Neural progenitor cell (in vitro differentiated cells): ENCODE data around the gene PPP4R3B. TPM values are rescaled to one million over a fixed set of nuclear protein-coding genes. Genes with fewer than 3 reads are reported as not detected.
A peak's percentile ranks its signal among the peaks of the same experiment; 100 is the strongest.
"Not testable (repeated sequence)": the region's sequence is repeated elsewhere in the genome, so short reads cannot be mapped to it uniquely, and the experiment has no call there.

Experiments
- DNase-seq: peaks from one replicate; pipeline ENCODE4 v3.0.0-alpha.2; 2016; ENCODE audit warnings: low spot score
- H2AFZ ChIP-seq: fragments of 200-600 bp; sonication (generic); replicated peaks from 2 replicates; pipeline ENCODE4 v1.6.1; 2016; ENCODE audit warnings: antibody characterized with exemption
- H3F3A ChIP-seq: fragments of 200-600 bp; sonication (generic); 2 replicates; pipeline ENCODE4 v1.6.1; 2016; ENCODE audit warnings: antibody characterized with exemption, low read depth
- H3K27ac ChIP-seq: fragments of 200-600 bp; sonication (generic); 2 replicates; pipeline ENCODE4 v1.5.1; 2016; ENCODE audit warnings: mild to moderate bottlenecking
- H3K27me3 ChIP-seq: fragments of 200-600 bp; sonication (generic); 2 replicates; pipeline ENCODE4 v1.6.1; 2016; ENCODE audit warnings: mild to moderate bottlenecking, moderate library complexity
- H3K36me3 ChIP-seq: fragments of 200-600 bp; sonication (generic); 2 replicates; pipeline ENCODE4 v1.5.1; 2016
- H3K4me1 ChIP-seq: fragments of 200-600 bp; sonication (generic); 2 replicates; pipeline ENCODE4 v1.6.1; 2016; ENCODE audit warnings: mixed run types
- H3K4me2 ChIP-seq: fragments of 200-600 bp; sonication (generic); 2 replicates; pipeline ENCODE4 v1.6.1; 2016
- H3K4me3 ChIP-seq: fragments of 200-600 bp; sonication (generic); 2 replicates; pipeline ENCODE4 v1.5.1; 2016
- H3K79me2 ChIP-seq: fragments of 200-600 bp; sonication (generic); 2 replicates; pipeline ENCODE4 v1.6.1; 2016; ENCODE audit warnings: low read depth
- H3K9ac ChIP-seq: fragments of 200-600 bp; sonication (generic); 2 replicates; pipeline ENCODE4 v1.6.1; 2016
- H3K9me3 ChIP-seq: fragments of 200-600 bp; sonication (generic); 2 replicates; pipeline ENCODE4 v1.5.1; 2016; ENCODE audit warnings: low read depth
- H4K20me1 ChIP-seq: fragments of 200-600 bp; sonication (generic); 2 replicates; pipeline ENCODE4 v1.6.1; 2016; ENCODE audit warnings: low read depth
- H3K27ac Mint-ChIP-seq: 3 replicates; pipeline ENCODE4 v1.8.0; 2021; ENCODE audit warnings: mixed read lengths
- H3K27me3 Mint-ChIP-seq: 2 replicates; pipeline ENCODE4 v1.8.0; 2022; ENCODE audit warnings: low read depth, mild to moderate bottlenecking, inconsistent platforms, moderate library complexity, mixed read lengths; ENCODE audit not compliant: insufficient read depth
- H3K36me3 Mint-ChIP-seq: 3 replicates; pipeline ENCODE4 v1.8.0; 2021; ENCODE audit warnings: mixed read lengths
- H3K4me1 Mint-ChIP-seq: 3 replicates; pipeline ENCODE4 v1.8.0; 2021; ENCODE audit warnings: mixed read lengths
- H3K4me3 Mint-ChIP-seq: 3 replicates; pipeline ENCODE4 v1.8.0; 2021; ENCODE audit warnings: mild to moderate bottlenecking, moderate library complexity, mixed read lengths
- H3K9me3 Mint-ChIP-seq: 3 replicates; pipeline ENCODE4 v1.8.0; 2020; ENCODE audit warnings: mixed read lengths
- EZH2 ChIP-seq: fragments of 200-600 bp; sonication (generic); IDR thresholded peaks from 2 replicates; pipeline ENCODE4 v1.6.1; 2017; ENCODE audit warnings: antibody characterized with exemption, mild to moderate bottlenecking, moderate library complexity
- EZH2phosphoT487 ChIP-seq: fragments of 200-600 bp; sonication (generic); IDR thresholded peaks from 2 replicates; pipeline ENCODE4 v1.6.1; 2017; ENCODE audit warnings: antibody characterized with exemption
- total RNA-seq: library from RNA; depleted of rRNA; stranded (reverse); fragments of >200 nt; gene quantifications from 2 replicates; pipeline ENCODE4 v1.2.3, GENCODE V29; 2015; ENCODE audit warnings: low replicate concordance
- TF ChIP-seq, protein P1 (sequence below): fragments of 200-600 bp; sonication (generic); IDR thresholded peaks from 2 replicates; pipeline ENCODE4 v1.5.1; 2017; ENCODE audit warnings: antibody characterized with exemption, mild to moderate bottlenecking

Gene PPP4R3B
- total RNA-seq, 1 donor from 2014 or later = 71.2 TPM

DNA sequence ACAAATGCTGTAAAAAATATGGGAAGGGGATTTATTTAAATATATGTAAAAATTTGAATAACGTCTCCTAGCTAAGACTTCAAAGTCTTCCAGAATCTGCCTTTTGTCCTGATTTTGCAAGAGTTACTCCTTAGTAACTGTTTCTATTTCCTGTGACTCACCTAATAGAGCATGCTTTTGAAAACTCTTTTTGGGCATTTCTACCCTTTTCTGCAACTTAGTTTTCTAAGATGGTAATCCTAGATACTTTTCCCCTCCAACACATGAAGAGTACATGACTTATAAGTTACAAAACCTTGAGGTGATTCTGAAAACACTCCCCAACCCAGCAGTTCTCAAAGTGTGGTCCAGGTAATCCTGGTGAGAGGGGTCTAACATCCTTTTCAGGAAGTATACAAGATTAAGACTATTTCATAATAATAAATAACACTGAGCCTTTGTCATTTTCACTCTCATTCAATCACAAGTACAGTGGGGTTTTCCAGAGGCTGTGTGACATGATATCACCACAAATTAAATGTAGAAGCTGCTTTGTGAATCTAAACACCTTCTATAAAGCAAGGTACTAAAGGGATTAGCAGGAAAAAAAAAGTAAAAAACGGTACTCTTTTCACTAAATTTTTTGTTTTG lies 31.9 kb downstream of the PPP4R3B start:
- Mint-ChIP-seq H3K4me1 (no peaks in the 10 kb centered on the region), H3K27me3 (no peaks in the 10 kb centered on the region), H3K36me3 (peaks cover 8% of the 10 kb centered on the region), H3K27ac (no peak overlapping the region), H3K9me3 (no peaks in the 10 kb centered on the region), H3K4me3 (no peak overlapping the region)
- TF ChIP-seq, protein P1, sequence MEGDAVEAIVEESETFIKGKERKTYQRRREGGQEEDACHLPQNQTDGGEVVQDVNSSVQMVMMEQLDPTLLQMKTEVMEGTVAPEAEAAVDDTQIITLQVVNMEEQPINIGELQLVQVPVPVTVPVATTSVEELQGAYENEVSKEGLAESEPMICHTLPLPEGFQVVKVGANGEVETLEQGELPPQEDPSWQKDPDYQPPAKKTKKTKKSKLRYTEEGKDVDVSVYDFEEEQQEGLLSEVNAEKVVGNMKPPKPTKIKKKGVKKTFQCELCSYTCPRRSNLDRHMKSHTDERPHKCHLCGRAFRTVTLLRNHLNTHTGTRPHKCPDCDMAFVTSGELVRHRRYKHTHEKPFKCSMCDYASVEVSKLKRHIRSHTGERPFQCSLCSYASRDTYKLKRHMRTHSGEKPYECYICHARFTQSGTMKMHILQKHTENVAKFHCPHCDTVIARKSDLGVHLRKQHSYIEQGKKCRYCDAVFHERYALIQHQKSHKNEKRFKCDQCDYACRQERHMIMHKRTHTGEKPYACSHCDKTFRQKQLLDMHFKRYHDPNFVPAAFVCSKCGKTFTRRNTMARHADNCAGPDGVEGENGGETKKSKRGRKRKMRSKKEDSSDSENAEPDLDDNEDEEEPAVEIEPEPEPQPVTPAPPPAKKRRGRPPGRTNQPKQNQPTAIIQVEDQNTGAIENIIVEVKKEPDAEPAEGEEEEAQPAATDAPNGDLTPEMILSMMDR = no peak
- TF ChIP-seq EZH2 = no peak
- no peak for TF ChIP-seq EZH2phosphoT487
- Histone ChIP-seq H3K36me3 (peaks cover 24% of the 10 kb centered on the region), H2AFZ (no peak overlapping the region), H3K9ac (no peak overlapping the region), H3K9me3 (no peaks in the 10 kb centered on the region), H3K79me2 (peaks cover 8% of the 10 kb centered on the region), H4K20me1 (no peaks in the 10 kb centered on the region), H3K27ac (no peak overlapping the region), H3K4me2 (no peak overlapping the region), H3K4me1 (no peaks in the 10 kb centered on the region), H3K4me3 (no peak overlapping the region), H3F3A (no peaks in the 10 kb centered on the region), H3K27me3 (no peaks in the 10 kb centered on the region)
- no peak for DNase-seq

DNA sequence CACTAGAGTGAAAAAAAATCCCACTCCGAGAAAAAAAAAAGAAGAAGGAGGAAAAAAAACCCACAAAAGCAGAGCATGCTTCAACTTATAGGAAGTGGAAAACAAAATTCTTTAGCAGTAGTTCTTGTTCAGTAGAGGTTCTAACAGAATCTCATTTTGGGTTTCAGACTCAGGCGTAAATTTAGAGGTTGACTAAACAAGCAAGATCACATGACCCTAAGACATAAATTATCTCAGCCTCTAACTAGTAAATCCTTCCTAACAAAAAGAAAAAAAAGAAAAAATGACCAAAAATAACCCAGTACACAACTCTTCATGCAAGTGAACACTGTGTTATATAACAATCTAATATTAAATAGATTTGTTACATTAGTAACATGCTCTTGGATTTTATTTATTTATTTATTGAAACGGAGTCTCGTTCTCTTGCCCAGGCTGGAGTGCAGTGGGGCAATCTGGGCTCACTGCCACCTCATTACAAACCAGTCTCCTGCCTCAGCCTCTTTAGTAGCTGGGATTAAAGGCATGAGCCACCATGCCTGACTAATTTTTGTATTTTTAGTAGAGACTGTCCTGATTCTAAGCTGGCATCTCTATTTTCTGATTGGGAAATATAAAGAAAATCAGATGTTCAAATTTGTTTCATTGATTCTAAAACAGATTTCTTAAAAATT lies 35.4 kb downstream of the PPP4R3B start:
- peaks cover 6% of the 10 kb centered on the region for H3F3A ChIP-seq
- H3K27ac ChIP-seq = no peak overlapping the region
- no peak for DNase-seq
- H3K9me3 ChIP-seq = no peaks in the 10 kb centered on the region
- H3K9me3 Mint-ChIP-seq = no peaks in the 10 kb centered on the region
- no peak overlapping the region for H3K4me2 ChIP-seq
- H3K9ac ChIP-seq = no peak overlapping the region
- no peaks in the 10 kb centered on the region for H3K27me3 Mint-ChIP-seq
- H3K27me3 ChIP-seq = no peaks in the 10 kb centered on the region
- H3K79me2 ChIP-seq = no peaks in the 10 kb centered on the region
- no peak for TF ChIP-seq EZH2phosphoT487
- TF ChIP-seq, protein P1 = no peak
- no peak for TF ChIP-seq EZH2
- no peak overlapping the region for H2AFZ ChIP-seq
- H3K27ac Mint-ChIP-seq = no peak overlapping the region
- no peak overlapping the region for H3K4me3 ChIP-seq
- no peaks in the 10 kb centered on the region for H3K4me1 ChIP-seq
- no peaks in the 10 kb centered on the region for H4K20me1 ChIP-seq
- H3K4me1 Mint-ChIP-seq = no peaks in the 10 kb centered on the region
- H3K4me3 Mint-ChIP-seq = no peak overlapping the region
- peaks cover 10% of the 10 kb centered on the region for H3K36me3 Mint-ChIP-seq
- H3K36me3 ChIP-seq = peaks cover 42% of the 10 kb centered on the region

DNA sequence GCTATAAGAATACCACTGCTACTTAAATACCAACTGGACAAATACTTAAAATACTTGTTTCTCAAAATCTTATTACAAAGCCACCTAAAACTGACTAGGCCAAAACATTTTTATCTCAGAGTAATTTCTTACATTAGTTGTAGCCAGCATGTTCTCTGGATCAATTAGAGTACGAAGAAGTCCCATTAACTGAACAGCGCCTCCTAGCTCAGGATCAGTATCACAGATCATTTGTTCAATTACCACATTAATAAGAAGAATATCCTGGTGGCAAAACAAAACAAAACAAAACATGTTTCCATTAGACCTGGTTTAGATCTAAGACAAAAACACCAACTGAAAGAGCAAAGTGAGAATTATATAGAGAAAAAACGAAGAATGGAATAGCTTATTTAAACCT lies 36.0 kb downstream of the PPP4R3B start:
- H3K4me2 ChIP-seq = no peak overlapping the region
- H3K9me3 ChIP-seq = no peaks in the 10 kb centered on the region
- H3K4me3 ChIP-seq = no peak overlapping the region
- no peaks in the 10 kb centered on the region for H3K27me3 Mint-ChIP-seq
- no peaks in the 10 kb centered on the region for H3K4me1 Mint-ChIP-seq
- H3K27ac Mint-ChIP-seq = no peak overlapping the region
- H4K20me1 ChIP-seq = no peaks in the 10 kb centered on the region
- no peaks in the 10 kb centered on the region for H3K27me3 ChIP-seq
- no peaks in the 10 kb centered on the region for H3K79me2 ChIP-seq
- no peak overlapping the region for H2AFZ ChIP-seq
- peak; percentile 36 for DNase-seq
- no peak overlapping the region for H3K4me3 Mint-ChIP-seq
- H3K4me1 ChIP-seq = no peaks in the 10 kb centered on the region
- no peak overlapping the region for H3K27ac ChIP-seq
- peaks cover 46% of the 10 kb centered on the region for H3K36me3 ChIP-seq
- peaks cover 11% of the 10 kb centered on the region for H3K36me3 Mint-ChIP-seq
- no peak for TF ChIP-seq EZH2
- TF ChIP-seq, protein P1 = peak; percentile 60
- peaks cover 6% of the 10 kb centered on the region for H3F3A ChIP-seq
- H3K9ac ChIP-seq = no peak overlapping the region
- H3K9me3 Mint-ChIP-seq = no peaks in the 10 kb centered on the region

DNA sequence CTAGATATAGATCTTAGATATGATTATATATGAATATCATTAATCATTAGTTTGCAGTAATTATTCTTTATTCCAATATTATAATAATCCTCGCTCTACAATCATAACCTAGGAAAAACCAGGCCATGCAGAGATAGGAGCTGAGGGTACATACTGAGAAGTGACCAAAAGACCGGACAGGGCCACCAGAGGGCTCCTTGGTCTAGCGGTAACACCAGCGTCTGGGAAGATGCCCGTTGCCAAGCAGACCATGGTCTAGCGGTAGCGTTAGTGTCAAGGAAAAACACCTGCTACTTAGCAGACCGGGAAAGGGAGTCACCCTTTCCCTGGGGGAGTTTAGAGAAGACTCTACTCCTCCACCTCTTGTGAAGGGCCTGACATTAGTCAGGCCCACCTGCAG lies 48.4 kb downstream of the PPP4R3B start:
- not testable (repeated sequence) for H3K4me1 ChIP-seq, H3K27ac Mint-ChIP-seq, DNase-seq, H2AFZ ChIP-seq, H3K27me3 Mint-ChIP-seq, H3K4me1 Mint-ChIP-seq, H3K27me3 ChIP-seq, H3K4me3 Mint-ChIP-seq, H3K79me2 ChIP-seq, H3F3A ChIP-seq, H3K9me3 ChIP-seq, H3K4me2 ChIP-seq, H3K9ac ChIP-seq, H3K9me3 Mint-ChIP-seq, H4K20me1 ChIP-seq, H3K27ac ChIP-seq, H3K4me3 ChIP-seq
- peaks cover 17% of the 10 kb centered on the region for H3K36me3 Mint-ChIP-seq
- peaks cover 19% of the 10 kb centered on the region for H3K36me3 ChIP-seq
